ENCODE results near the gene DFFA.
A peak's percentile ranks its signal among the peaks of the same experiment; 100 is the strongest.

- TF ChIP-seq POLR2AphosphoS5 (IDR thresholded peaks at IDR 0.05) (peak; percentile 62 to 80), CTCF (IDR thresholded peaks at IDR 0.05) (peak in 2 of 3 experiments; percentile 95 to 99)
These were observed 41.9 kb downstream of the DFFA start, which contains the start of gene CENPS for GRCh38 chr1:10430216-10431069.
